SK-N-MC (cell line): Measurements from ENCODE around the gene INAFM1.
"Not testable (repeated sequence)": the region's sequence is repeated elsewhere in the genome, so short reads cannot be mapped to it uniquely, and the experiment has no call there.

Source experiments
- DNase-seq: peaks from one replicate; pipeline ENCODE4 v3.0.0-alpha.2; 2011; ENCODE audit warnings: low read depth, low spot score
- H3K27ac ChIP-seq: fragments of 200-600 bp; sonication (generic); 2 replicates; pipeline ENCODE4 v1.5.1; 2016; ENCODE audit warnings: mixed run types
- H3K36me3 ChIP-seq: fragments of 200-600 bp; sonication (generic); 2 replicates; pipeline ENCODE4 v1.6.1; 2017; ENCODE audit warnings: antibody characterized with exemption, low read length, mixed read lengths; ENCODE audit not compliant: insufficient read depth
- H3K4me3 ChIP-seq: fragments of 200-600 bp; sonication (generic); 2 replicates; pipeline ENCODE4 v1.5.1; 2016
- H3K9ac ChIP-seq: fragments of 200-600 bp; sonication (generic); 2 replicates; pipeline ENCODE4 v1.8.0; 2017; ENCODE audit warnings: mixed run types, mixed read lengths; ENCODE audit not compliant: insufficient read length
- H3K9me3 ChIP-seq: fragments of 200-600 bp; sonication (generic); 2 replicates; pipeline ENCODE4 v1.6.1; 2017; ENCODE audit warnings: low read depth, mild to moderate bottlenecking, antibody characterized with exemption, low read length, moderate library complexity, mixed read lengths
- EZH2 ChIP-seq: fragments of 200-600 bp; sonication (generic); IDR thresholded peaks from one replicate; pipeline ENCODE4 v1.6.1; 2017; ENCODE audit warnings: antibody characterized with exemption
- FOXP2 ChIP-seq: optimal IDR thresholded peaks from 2 replicates; pipeline ENCODE3; 2011; ENCODE audit warnings: mild to moderate bottlenecking, moderate library complexity; ENCODE audit not compliant: insufficient read depth; ENCODE audit errors: extremely low read length, control extremely low read depth
- POLR2AphosphoS5 ChIP-seq: IDR thresholded peaks from 2 replicates; pipeline ENCODE4 v1.6.1; 2012; ENCODE audit warnings: mild to moderate bottlenecking, low read depth, low read length, borderline replicate concordance

Gene INAFM1

DNA sequence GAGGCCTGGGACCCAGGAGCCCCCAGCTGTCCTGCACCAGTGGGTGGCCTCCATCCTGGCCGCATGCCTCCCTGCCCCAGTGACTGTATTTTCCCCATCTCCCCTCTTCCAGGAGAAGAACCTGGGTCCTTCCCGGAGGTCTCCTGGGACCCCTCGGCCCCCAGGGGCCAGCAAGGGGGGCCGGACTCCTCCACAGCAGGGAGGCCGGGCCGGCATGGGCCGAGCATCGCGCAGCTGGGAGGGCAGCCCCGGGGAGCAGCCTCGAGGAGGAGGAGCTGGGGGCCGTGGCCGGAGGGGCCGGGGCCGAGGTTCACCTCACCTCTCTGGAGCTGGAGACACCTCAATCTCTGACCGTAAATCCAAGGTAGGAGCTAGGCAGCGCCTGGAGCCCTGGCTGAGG, 14.2 kb upstream of the INAFM1 start:
- Histone ChIP-seq H3K9ac (no peak overlapping the region), H3K4me3 (no peak overlapping the region), H3K36me3 (peaks cover 34% of the 10 kb centered on the region; the same call in 1 of the 2 replicates), H3K27ac (no peak overlapping the region), H3K9me3 (no peaks in the 10 kb centered on the region)
- TF ChIP-seq FOXP2: no peak
- no peak for DNase-seq

DNA sequence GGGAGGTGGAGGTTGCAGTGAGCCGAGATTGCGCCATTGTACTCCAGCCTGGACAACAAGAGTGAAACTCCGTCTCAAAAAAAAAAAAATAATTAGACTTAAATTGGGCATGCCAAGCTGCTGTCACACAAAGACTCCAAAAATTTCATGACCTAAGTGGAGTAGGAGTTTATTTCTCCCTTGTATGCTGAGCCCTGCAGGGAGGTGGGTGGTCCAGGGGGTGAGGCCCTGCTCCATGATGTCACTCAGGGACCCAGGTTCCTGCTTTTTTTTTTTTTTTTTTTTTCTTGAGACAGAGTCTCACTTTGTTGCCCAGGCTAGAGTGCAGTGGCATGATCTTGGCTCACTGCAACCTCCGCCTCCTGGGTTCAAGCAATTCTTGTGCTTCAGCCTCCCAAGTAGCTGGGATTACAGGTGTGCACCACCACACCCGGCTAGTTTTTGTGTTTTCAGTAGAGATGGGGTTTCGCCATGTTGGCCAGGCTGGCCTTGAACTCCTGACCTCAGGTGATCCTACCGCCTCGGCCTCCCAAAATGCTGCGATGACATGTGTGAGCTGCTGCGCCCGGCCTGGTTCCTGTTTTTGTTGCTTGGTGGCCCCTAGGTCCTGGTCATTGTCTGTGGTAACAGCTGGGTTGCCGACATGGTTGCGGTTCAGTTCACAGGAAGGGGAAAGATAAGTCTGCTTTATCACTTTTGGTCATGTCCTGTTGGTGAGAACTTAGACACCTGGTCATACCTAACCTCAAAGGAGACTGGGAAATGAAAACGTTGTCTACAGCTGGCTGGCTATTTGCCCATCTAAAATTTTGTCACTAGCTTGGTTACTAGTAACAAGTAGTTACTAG, 12.5 kb upstream of the INAFM1 start:
- not testable (repeated sequence) for H3K27ac ChIP-seq, H3K9me3 ChIP-seq, H3K9ac ChIP-seq, DNase-seq, H3K4me3 ChIP-seq
- peaks cover 34% of the 10 kb centered on the region; the same call in 1 of the 2 replicates for H3K36me3 ChIP-seq

DNA sequence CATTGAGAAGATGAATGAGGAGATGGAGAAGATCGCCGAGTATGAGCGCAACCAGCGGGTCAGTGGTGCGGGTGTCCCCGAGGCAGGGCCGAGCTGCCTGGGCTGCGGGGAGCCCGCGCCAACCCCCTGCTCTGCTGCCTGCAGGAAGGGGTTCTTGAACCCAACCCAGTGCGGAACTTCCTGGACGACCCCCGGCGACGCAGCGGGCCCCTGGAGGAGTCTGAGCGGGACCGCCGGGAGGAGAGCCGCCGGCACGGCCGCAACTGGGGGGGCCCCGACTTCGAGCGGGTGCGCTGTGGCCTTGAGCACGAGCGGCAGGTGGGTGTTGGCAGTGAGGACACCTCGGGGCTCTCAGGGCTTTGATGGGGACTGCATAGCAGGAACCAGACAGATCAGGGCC, 10.1 kb upstream of the INAFM1 start:
- H3K9ac ChIP-seq: no peak overlapping the region
- peaks cover 22% of the 10 kb centered on the region; the same call in 1 of the 2 replicates for H3K36me3 ChIP-seq
- no peaks in the 10 kb centered on the region for H3K9me3 ChIP-seq
- no peak for DNase-seq
- H3K27ac ChIP-seq: no peak overlapping the region
- no peak overlapping the region for H3K4me3 ChIP-seq
- TF ChIP-seq EZH2 (no peak), FOXP2 (no peak), POLR2AphosphoS5 (no peak)

DNA sequence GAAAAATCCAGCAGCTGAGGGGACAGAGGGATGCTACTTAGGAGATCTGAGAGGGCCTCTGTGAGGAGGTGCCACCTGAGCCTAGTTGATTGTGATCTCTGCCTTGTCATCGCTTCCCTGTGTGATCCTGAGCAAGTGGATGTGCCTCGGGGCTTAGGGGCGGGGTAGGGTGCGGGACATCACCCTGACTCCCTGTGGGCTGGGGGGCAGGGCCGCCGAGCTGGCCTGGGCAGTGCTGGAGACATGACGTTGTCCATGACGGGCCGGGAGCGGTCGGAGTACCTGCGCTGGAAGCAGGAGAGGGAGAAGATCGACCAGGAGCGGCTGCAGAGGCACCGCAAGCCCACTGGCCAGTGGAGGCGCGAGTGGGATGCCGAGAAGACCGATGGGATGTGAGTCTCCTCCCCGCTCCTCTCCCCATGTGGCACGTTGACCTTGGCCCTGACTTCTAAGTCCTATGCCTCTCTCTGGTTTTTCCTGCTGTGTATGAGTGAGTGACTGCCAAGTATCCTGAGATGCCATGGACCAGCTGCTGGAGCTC, 8.2 kb upstream of the INAFM1 start:
- TF ChIP-seq EZH2: no peak
- TF ChIP-seq FOXP2: no peak
- no peak for TF ChIP-seq POLR2AphosphoS5
- Histone ChIP-seq H3K9me3 (no peaks in the 10 kb centered on the region), H3K36me3 (peaks cover 8% of the 10 kb centered on the region; the same call in 1 of the 2 replicates), H3K27ac (no peak overlapping the region), H3K9ac (no peak overlapping the region), H3K4me3 (no peak overlapping the region)
- no peak for DNase-seq

DNA sequence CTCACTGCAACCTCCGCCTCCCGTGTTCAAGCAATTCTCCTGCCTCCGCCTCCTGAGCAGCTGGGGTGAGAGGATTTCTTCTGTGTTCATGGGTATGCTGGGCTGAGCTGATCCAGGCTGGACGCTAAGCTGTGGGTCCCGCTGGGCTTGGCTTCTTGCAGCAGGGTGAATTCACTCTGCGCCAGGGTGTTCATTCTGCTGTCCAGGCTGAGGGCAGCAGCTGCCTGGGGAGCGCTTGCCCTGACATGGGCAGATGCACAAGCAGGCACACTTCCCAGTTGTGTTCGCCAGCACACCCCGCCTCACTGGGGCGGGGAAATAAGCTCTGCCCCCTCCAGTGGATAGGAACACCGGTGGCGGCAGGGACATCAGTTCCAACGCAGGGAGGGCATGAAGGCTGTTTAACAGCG, 7.3 kb upstream of the INAFM1 start:
- no peak overlapping the region for H3K9ac ChIP-seq
- no peak overlapping the region for H3K4me3 ChIP-seq
- H3K27ac ChIP-seq: no peak overlapping the region
- H3K9me3 ChIP-seq: no peaks in the 10 kb centered on the region
- H3K36me3 ChIP-seq: peaks cover 8% of the 10 kb centered on the region; the same call in 1 of the 2 replicates
- TF ChIP-seq FOXP2: no peak
- no peak for TF ChIP-seq POLR2AphosphoS5
- TF ChIP-seq EZH2: no peak
- DNase-seq: no peak

DNA sequence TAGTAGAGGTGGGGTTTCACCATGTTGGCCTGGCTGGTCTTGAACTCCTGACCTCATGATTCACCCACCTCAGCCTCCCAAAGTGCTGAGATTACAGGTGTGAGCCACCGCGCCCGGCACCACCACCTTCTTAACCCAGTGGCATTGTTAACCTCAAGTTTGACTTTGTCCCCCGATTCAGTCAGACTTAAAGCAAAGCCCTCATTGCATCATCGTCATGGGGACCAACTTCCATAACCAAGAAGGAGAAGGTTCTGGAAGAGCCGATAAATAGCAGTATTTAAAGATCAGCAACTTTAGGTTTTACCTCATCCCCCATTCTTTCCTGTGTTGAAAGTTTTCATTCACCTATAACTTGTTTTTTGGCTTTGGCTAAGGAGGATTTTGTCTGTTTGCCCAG, 6.7 kb upstream of the INAFM1 start:
- DNase-seq: no peak
- Histone ChIP-seq H3K4me3 (no peak overlapping the region), H3K36me3 (peaks cover 7% of the 10 kb centered on the region; the same call in 1 of the 2 replicates), H3K27ac (peak overlapping the region; percentile 29; the same call in 1 of the 2 replicates), H3K9ac (no peak overlapping the region), H3K9me3 (no peaks in the 10 kb centered on the region)
- TF ChIP-seq POLR2AphosphoS5 (no peak), FOXP2 (no peak), EZH2 (no peak)

DNA sequence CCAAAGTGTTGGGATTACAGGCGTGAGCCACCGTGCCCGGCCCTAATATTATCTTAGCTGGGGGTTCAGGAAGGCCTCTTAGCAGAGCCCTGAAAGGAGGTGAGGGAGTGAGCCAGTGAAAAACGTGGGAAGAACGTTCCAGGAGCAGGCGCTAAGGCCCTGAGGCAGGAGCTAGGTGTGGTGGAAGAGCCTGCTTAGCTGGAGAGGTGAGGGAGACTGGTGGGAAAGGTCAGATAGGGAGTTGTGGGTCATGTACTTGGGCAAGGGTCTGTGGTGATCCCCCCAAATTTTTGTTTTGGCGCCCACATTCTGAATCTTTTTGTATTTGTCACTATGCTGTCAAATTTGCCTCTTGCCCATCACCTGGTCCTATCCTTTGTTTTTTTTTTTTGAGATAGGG, 5.1 kb upstream of the INAFM1 start:
- no peak overlapping the region for H3K27ac ChIP-seq
- no peak for DNase-seq
- peaks cover 5% of the 10 kb centered on the region; the same call in 1 of the 2 replicates for H3K36me3 ChIP-seq
- no peak overlapping the region for H3K9ac ChIP-seq
- H3K9me3 ChIP-seq: no peaks in the 10 kb centered on the region
- no peak overlapping the region for H3K4me3 ChIP-seq
- TF ChIP-seq FOXP2 (no peak), EZH2 (no peak), POLR2AphosphoS5 (no peak)

DNA sequence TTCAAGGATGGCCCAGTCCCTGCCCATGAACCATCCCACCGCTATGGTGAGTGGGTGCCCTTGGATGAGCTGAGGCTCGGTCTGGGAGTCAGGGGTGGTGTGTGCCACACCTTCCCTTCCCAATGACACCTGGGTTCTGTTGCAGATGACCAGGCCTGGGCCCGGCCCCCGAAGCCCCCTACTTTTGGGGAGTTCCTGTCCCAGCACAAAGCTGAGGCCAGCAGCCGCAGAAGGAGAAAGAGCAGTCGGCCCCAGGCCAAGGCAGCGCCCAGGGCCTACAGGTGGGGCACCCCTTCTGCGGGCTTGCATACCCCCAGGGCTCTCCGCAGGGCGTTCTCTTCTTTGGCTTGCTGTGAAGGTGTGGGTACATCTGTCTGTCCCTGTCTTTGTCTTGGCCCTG, 4.3 kb upstream of the INAFM1 start:
- DNase-seq: no peak
- no peak overlapping the region for H3K27ac ChIP-seq
- no peaks in the 10 kb centered on the region; the same call in 1 of the 2 replicates for H3K36me3 ChIP-seq
- H3K9ac ChIP-seq: no peak overlapping the region
- no peaks in the 10 kb centered on the region for H3K9me3 ChIP-seq
- H3K4me3 ChIP-seq: no peak overlapping the region
- no peak for TF ChIP-seq FOXP2
- no peak for TF ChIP-seq POLR2AphosphoS5
- no peak for TF ChIP-seq EZH2
